ENCODE measurements around the gene SLC12A7.

Gene SLC12A7

DNA sequence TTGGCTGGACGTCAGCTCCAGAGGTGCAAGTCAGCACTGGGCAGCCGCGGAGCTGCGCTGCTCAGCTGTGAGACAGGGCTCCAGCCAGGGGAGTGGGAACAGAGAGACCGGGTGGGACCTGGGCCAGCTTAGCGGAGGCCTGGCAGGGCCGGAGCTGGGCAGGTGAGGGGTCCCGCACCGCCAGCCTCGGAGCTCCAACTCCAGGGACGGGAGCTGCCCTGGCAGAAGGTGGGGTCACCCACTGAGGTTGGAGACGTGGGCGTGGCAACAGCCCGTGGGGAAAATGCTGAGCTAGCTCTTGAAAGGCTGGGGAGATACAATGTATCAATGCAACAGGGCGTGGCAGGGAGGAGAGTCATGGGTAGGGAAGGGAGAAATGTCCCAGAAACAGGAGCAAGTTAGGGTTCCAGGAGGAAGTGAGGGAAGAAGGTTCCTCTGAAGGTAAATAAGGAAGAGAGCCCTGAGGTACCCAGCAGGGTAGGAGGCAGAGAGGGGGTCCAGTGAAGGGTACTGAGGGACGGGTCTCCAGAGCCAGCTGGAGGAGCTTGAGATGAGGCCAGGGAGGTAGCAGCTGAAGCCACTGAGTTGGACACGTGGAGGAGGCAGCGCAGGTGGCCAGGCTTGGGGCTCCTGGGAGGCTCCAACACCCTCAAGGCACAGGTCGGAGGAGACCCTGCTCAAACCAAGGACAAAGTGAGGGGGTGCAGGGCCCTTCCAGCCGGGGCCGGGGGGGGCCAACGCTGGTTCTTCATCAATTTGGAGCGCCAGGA is 104.0 kb downstream of the SLC12A7 start:
- TF ChIP-seq, protein P1, sequence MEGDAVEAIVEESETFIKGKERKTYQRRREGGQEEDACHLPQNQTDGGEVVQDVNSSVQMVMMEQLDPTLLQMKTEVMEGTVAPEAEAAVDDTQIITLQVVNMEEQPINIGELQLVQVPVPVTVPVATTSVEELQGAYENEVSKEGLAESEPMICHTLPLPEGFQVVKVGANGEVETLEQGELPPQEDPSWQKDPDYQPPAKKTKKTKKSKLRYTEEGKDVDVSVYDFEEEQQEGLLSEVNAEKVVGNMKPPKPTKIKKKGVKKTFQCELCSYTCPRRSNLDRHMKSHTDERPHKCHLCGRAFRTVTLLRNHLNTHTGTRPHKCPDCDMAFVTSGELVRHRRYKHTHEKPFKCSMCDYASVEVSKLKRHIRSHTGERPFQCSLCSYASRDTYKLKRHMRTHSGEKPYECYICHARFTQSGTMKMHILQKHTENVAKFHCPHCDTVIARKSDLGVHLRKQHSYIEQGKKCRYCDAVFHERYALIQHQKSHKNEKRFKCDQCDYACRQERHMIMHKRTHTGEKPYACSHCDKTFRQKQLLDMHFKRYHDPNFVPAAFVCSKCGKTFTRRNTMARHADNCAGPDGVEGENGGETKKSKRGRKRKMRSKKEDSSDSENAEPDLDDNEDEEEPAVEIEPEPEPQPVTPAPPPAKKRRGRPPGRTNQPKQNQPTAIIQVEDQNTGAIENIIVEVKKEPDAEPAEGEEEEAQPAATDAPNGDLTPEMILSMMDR (IDR thresholded peaks at IDR 0.05; ENCODE audit: insufficient read depth, low read depth, low read length, missing control alignments), result no peak
- H3K4me3 ChIP-seq (ENCODE audit: low read length), result no peak overlapping the region
- no peak for DNase-seq (ENCODE audit: low read depth)

- no peak for DNase-seq (ENCODE audit: low read depth)
- TF ChIP-seq, protein P1 (IDR thresholded peaks at IDR 0.05; ENCODE audit: insufficient read depth, low read depth, low read length, missing control alignments), result no peak
- no peak overlapping the region for H3K4me3 ChIP-seq (ENCODE audit: low read length)
Observed at GRCh38 chr5:1007221-1007680, 104.6 kb downstream of the SLC12A7 start.

DNA sequence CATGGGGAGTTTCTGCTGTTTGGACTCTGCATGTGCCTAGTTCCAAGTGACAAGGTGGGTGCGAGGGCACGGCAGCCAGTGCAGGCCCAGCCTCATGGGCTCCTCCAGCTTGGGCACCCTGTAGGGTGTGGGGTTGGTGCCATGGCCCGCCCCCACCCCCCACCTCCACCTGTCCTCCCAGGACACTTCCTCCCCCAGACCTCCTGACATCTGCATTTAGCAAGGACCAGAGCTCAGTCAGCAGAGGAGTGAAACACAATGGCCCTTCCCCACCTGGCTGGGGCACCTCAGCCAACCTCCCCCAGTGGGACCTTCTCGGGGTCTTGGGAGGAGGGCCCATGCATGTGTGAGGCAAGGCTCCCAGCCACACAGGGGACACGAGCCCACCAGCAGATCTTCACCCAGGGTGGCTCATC is 105.2 kb downstream of the SLC12A7 start:
- H3K4me3 ChIP-seq (ENCODE audit: low read length), result no peak overlapping the region
- DNase-seq (ENCODE audit: low read depth), result no peak
- TF ChIP-seq, protein P1 (IDR thresholded peaks at IDR 0.05; ENCODE audit: insufficient read depth, low read depth, low read length, missing control alignments), result no peak

DNA sequence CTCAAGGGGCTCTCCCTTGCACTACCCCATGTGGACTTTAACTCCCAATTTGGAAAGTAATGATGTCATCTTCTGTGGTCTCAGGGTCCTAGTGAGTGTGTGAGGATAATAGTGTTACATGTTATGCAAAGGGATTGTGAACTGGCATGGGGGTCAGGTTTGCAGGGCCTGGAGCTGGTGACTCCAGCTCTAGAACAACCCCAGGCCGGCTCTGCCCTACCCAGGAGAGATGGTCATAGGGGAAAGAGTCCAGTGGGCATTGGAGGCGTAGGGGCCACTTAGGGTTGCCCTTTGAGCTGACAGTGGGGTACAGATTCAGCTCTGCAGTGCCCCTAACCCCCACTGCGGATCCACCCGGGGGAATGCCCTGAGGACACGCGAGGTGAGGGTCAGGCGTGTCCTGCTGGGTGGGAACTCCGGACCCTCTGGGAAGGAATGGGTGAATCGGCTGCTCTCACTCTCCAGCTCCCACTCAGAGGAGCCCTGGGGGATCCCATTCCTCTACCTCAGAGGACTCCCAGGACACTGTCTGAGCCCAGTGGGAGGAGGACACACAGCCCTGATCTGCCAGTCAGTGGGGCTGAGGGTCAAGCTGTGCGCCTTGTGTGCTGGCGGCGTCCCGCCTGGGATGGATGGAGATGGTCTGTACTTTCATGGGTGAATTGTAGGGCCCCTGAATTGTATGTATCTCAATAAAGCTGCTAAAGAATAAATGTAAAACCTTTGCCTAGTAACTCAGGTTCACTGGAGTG is 105.8 kb downstream of the SLC12A7 start:
- no peak overlapping the region for H3K4me3 ChIP-seq (ENCODE audit: low read length)
- TF ChIP-seq, protein P1 (IDR thresholded peaks at IDR 0.05; ENCODE audit: insufficient read depth, low read depth, low read length, missing control alignments), result no peak
- DNase-seq (ENCODE audit: low read depth), result no peak

DNA sequence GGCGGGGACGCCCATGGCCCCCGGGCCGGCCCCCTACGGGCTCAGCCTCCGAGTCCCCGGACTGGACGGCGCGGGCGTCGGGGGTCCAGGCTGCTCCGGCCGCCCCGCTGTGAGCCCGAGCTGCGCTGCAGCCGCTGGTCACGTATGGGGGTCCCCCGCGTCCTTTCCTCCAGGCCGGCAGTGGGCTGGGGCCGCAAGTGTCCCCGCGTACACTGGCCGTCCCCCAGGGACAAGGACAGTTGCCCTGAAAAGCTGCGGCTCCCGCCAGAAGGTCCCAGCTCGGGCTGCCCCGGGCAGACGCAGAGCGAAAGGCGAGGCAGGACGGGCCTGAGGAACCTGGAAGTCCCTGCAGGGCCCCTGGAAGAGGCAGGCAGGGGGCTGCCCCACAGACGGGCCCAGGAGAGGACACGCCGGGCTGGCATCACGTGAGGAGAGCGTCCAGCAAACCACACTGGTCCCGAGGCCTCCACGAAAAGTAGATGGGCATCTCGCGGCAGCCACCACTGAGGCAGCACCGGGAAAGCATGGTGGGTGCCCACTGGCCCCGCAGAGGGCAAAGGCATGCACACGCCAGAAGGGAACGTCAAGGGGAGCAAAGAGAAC is 106.5 kb downstream of the SLC12A7 start:
- no peak overlapping the region for H3K4me3 ChIP-seq (ENCODE audit: low read length)
- TF ChIP-seq, protein P1 (IDR thresholded peaks at IDR 0.05; ENCODE audit: insufficient read depth, low read depth, low read length, missing control alignments), result no peak

GRCh38 chr5:1004461-1005248 is 107.2 kb downstream of the SLC12A7 start:
- peak; percentile 41 for DNase-seq (ENCODE audit: low read depth)
- TF ChIP-seq, protein P1 (IDR thresholded peaks at IDR 0.05; ENCODE audit: insufficient read depth, low read depth, low read length, missing control alignments), result peak; percentile 24
- H3K4me3 ChIP-seq (ENCODE audit: low read length), result peak overlapping the region; percentile 20

More for the DNA sequence above, 106.5 kb downstream of the SLC12A7 start:
- DNase-seq (ENCODE audit: low read depth), result no peak
